ENCODE results near the gene RTTN.
A peak's percentile ranks its signal among the peaks of the same experiment; 100 is the strongest.
"Not testable (repeated sequence)": the region's sequence is repeated elsewhere in the genome, so short reads cannot be mapped to it uniquely, and the experiment has no call there.

Gene RTTN, protein sequence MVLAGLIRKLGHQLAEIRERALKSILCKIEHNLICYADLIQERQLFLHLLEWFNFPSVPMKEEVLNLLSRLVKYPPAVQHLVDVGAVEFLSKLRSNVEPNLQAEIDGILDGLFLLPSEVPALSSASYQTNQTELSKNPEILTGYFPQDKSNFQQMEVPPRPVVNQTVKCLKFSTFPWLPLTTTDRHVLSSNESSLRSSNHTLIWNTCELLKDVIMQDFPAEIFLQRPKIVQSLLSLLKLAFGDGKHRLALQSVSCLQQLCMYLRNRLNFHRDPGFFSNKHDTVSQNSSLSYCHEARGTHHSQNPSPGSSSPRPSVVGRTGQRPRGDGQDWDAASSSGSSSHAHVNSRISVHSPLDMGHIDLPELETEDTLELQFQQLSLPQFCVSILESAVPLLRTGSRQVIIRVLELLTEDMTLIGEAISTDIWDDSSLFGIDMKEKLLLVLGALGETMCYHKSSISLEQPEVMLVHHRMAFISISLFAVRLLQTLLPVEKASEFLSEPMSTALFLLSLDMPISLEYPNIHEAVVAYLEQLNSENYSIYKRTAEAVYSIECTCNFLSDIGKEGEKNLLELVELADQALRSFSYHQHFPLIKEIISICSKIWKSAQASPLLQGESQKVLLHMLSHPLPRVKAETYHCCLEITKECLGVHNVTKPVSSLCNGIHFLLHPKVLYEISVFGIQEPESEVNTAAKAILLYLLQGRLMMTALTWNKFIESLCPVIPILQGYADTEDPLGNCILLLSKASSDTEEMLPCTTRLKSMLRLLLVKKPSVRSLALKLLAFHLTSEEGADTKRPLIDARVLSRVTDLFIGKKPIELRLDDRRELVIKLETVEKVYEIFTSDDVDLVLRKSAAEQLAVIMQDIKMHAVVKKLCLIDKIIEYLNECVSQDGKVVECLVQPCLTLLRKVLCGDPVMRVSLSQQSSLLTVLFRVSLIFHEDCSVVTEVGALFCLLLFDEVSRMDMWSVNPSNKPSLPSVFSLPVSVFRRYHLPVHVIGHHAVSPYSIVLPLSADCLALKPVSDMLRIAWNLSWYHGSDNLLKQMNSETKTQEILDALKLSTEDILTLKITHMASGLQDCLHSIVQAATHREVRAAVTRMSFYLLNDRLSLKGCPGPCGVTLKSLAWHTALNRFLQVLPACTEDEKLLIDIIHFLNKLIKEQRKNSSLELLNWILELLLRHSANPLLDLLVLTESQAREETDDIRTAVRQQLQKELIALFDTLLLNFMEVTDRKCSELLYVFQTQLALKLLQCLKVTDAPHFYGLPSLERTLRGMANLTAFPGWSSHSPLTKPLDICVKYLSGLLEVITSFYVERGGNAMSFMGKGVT (N-terminal part only)

GRCh38 chr18:70205421-70206397, at the start of gene RTTN:
Gene RTTN (minus strand): TSS chr18:70205687. CDS start chr18:70205658, 29 bp downstream.
- peak; percentile 91 for DNase-seq

- no peak for DNase-seq
Measured at GRCh38 chr18:70250781-70251180, 45.3 kb upstream of the RTTN start.

- not testable (repeated sequence) for DNase-seq
Measured at GRCh38 chr18:70249861-70250260, 44.4 kb upstream of the RTTN start.

- no peak for DNase-seq
Measured at GRCh38 chr18:70249118-70249517, 43.6 kb upstream of the RTTN start.

DNA sequence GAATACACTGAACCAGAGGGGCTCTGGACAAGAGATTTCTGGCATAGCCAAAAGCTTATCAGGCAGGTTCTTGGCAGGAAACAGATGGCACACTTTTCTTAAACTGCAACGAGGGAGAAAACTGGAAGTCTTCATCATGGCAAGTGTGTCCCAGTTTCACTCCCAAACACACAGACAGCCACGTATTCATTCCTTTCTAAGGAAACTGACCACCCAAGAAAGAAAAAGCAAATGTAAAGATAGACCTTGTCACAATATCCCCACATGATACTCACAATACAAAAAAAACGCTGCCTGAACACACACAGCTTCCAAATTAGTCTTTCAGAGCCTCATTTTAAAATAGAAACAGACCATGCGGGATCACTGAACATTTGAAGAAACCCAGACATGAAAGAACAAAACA, 40.6 kb upstream of the RTTN start:
- no peak for DNase-seq

DNA sequence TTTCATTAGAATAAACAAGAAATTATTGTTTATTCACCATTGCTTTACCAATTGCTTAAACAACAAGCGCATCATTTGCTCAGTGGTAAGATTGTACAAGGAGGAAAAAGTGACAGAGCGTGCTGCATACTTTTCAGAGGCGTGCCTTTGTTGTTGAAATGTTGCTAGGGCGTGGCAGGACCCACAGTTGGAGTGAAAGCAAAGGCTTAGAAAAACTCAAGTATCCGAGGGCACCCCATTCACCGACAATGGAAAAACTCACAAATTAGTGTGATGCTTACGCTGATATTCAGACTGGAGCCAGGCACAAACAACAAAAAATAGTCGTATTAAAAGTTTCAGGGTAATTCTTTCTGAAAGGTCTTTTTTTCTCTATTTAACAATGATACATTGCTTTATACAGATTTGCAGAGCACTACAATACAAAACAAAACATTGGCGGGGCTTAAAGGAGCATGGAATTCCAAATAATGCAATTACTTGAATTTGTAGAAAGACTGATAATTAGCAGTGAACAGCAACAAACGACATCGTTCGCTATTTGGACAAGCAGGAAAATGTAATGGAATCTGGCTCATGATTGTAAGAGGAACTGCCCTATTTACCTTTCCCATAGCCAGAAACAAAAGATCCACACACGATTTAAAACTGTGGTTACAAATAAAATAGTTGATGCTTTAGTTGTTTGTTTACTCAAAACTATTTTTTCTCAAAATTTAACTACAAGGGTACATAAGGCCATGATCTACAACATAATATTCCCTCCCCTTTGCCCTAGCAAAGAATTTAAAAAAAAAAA, 37.8 kb upstream of the RTTN start:
- DNase-seq, result no peak

GRCh38 chr18:70236921-70237320, 31.4 kb upstream of the RTTN start:
- not testable (repeated sequence) for DNase-seq

GRCh38 chr18:70235478-70235877, 30.0 kb upstream of the RTTN start:
- no peak for DNase-seq

DNA sequence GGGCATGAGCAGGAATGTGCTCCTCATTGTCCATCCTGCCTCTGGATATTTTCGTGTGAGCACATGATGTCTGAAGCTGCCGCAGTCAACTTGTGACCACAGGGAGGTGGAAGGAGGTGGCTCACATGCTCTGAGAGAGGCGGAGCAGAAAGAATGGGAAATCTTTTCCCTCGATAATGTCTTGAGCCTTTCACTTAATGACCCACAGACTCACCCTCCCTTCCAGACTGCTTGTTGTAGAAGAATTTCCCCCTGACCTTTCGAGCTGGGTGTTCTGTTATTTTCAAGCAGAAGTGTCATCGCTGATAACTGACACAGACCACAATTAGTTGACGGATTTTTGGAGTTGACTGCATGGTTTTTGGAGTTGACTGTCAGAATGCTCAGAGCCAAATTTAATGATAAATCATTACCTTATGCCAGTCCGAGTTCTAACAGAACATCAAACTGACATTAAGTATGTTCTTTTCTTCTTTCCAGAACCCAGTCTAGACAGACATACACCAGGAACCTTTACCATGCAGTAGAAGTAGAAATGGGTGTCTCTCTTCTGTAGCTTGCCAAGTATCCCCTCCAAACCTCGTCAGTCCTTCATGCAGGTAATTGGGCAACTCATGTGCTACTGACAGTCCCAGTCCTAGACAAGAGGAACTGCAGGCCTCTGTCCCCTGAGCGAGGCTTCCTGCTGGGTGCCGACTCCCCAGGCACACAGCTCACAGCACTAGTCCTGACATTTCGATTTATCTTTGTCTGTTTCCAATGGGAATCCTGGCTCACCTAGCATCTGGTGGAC, 29.4 kb upstream of the RTTN start:
- DNase-seq, result no peak

- no peak for DNase-seq
Measured at GRCh38 chr18:70233974-70234373, 28.5 kb upstream of the RTTN start.

DNA sequence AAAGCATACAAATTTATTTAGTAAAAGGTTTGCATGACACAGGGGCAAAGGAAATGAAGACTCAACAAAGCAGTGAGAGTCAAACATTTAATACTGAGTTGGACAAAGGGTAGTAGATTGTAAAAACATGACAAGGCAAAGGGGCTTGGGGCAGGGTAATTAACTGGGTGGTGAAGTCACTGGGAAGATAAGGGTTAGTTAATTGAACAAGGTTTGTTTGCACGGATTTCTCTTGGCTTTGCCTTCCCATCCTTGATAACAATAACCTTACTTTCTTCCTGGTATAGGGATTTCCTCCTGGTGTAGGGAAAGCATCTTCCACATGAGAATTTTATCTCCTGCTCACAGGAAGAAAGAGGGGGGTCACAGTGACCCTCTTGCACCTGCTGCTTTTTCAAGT, 26.8 kb upstream of the RTTN start:
- no peak for DNase-seq

GRCh38 chr18:70229639-70230038, 24.2 kb upstream of the RTTN start:
- DNase-seq, result no peak

DNA sequence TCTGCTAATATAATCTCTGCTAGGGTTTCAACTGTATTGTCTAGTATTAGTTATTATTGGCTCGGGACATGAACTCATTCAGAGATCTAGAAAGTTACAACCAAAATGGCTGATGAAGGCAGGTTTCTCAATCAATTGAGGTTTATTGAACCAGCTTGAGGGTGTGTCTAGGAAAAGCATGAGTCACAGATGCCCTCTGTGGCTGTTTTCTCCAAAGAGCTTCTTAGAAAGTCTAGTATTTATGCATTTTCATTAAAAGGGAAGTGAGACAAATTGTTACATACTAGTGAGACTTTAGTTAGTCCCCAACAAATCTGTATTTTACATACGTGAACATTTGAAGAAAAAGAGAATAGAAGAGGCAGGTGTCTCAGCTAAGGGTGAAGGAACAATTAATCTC, 23.0 kb upstream of the RTTN start:
- DNase-seq, result no peak

GRCh38 chr18:70227438-70227837, 22.0 kb upstream of the RTTN start:
- no peak for DNase-seq

DNA sequence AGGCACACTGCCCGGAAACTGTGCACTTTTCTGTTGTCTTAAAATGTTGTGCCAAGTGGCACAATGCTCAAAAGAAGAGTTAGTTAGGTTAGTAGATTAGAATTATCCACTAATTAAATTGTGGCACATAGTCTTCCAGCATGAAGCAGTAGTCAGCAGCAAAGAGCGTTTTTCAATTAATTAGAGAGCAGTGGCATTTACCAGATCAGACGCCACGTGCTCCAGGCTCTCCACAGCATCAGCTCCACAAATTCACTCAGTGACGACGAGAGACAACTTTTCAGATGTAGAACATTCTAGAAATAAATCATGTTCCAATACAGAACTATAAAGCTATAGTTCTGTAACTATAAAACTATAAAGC, 16.4 kb upstream of the RTTN start:
- DNase-seq, result no peak

DNA sequence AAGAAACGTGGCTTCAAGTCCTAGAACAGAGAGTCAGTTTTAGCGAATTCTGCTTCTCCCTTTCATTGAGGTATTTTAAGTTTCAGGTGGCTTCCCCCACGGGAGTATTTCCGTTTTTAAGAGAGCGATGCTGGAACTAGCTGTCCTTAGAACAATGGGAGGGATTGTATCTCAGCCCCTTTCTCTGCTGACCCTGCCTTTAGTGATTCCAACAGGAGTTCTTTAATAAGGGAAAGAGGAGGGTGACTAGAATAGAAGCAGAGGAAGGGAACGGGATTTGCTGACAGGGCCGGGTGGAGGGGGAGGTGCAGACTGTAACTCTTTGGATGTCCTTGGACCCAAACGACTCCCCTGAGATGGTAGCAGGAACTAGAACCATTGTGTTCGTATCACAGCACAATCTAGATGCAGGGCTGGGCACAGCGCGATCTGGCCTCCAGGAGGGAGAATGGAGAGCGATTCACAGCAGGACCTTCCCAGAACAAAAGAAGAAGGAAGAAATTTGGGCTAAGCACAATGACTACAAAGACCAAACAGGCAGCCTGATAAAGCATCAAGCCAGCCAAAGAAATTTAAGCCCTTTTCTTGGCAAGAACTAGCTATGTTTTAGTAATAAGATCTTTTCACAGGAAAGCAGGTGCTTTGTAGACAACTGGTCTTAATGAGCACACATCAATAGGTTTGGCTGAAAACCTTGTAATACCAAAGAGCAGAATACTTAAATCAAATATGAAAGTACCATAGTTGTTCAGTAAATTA, 15.8 kb upstream of the RTTN start:
- no peak for DNase-seq

GRCh38 chr18:70220628-70221027, 15.1 kb upstream of the RTTN start:
- DNase-seq, result no peak

- no peak for DNase-seq
Measured at GRCh38 chr18:70219688-70220087, 14.2 kb upstream of the RTTN start.

DNA sequence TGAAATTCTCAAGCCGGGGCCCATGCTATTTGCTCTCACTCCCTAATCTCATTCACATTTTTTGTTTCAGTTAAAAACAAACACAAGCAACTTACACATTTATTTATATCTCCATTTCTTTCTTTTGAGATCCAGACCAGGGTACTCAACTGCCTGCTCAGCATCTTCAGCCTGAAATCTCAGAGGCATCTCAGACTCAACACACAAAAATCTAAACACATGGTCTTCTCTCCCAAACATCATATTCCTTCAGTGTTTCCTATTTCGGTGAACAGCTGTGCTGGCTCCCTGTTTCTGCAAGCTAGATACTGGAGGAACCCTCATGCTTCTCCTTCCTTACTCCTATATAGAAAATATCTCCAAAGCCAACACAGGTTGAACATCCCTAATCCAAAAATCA, 11.3 kb upstream of the RTTN start:
- no peak for DNase-seq
